Measurements from ENCODE around the gene TICAM2. TPM values are rescaled to one million over a fixed set of nuclear protein-coding genes. Genes with fewer than 3 reads are reported as not detected.
A peak's percentile ranks its signal among the peaks of the same experiment; 100 is the strongest.

The TICAM2 gene
- total RNA-seq, 1 donor from 2014 or later = 1.9 TPM

- Mint-ChIP-seq H3K4me1 (ENCODE audit: unreplicated experiment) (peaks cover 22% of the 10 kb centered on the region), H3K27me3 (ENCODE audit: unreplicated experiment) (peaks cover 5% of the 10 kb centered on the region), H3K4me3 (ENCODE audit: unreplicated experiment) (peak overlapping the region; percentile 45), H3K27ac (ENCODE audit: unreplicated experiment) (peak overlapping the region; percentile 90), H3K9me3 (ENCODE audit: unreplicated experiment) (no peaks in the 10 kb centered on the region), H3K36me3 (ENCODE audit: low read depth, unreplicated experiment) (no peaks in the 10 kb centered on the region)
- no peak for TF ChIP-seq CTCF (IDR thresholded peaks at IDR 0.05; ENCODE audit: unreplicated experiment)
- DNase-seq (ENCODE audit: low spot score) = no peak
Observed at GRCh38 chr5:115557667-115558387, 44.5 kb downstream of the TICAM2 start.

GRCh38 chr5:115556276-115556675 is 46.0 kb downstream of the TICAM2 start:
- Mint-ChIP-seq H3K9me3 (ENCODE audit: unreplicated experiment) (no peaks in the 10 kb centered on the region), H3K27ac (ENCODE audit: unreplicated experiment) (no peak overlapping the region), H3K4me3 (ENCODE audit: unreplicated experiment) (no peak overlapping the region), H3K4me1 (ENCODE audit: unreplicated experiment) (peaks cover 22% of the 10 kb centered on the region), H3K27me3 (ENCODE audit: unreplicated experiment) (peaks cover 7% of the 10 kb centered on the region), H3K36me3 (ENCODE audit: low read depth, unreplicated experiment) (no peaks in the 10 kb centered on the region)
- DNase-seq (ENCODE audit: low spot score) = no peak
- TF ChIP-seq CTCF (IDR thresholded peaks at IDR 0.05; ENCODE audit: unreplicated experiment) = no peak

- Mint-ChIP-seq H3K9me3 (ENCODE audit: unreplicated experiment) (no peaks in the 10 kb centered on the region), H3K27me3 (ENCODE audit: unreplicated experiment) (peaks cover 7% of the 10 kb centered on the region), H3K27ac (ENCODE audit: unreplicated experiment) (no peak overlapping the region), H3K4me1 (ENCODE audit: unreplicated experiment) (peaks cover 22% of the 10 kb centered on the region), H3K4me3 (ENCODE audit: unreplicated experiment) (no peak overlapping the region), H3K36me3 (ENCODE audit: low read depth, unreplicated experiment) (no peaks in the 10 kb centered on the region)
- DNase-seq (ENCODE audit: low spot score) = no peak
- TF ChIP-seq CTCF (IDR thresholded peaks at IDR 0.05; ENCODE audit: unreplicated experiment) = no peak
Observed at GRCh38 chr5:115555084-115555633, 47.1 kb downstream of the TICAM2 start.

- TF ChIP-seq CTCF (IDR thresholded peaks at IDR 0.05; ENCODE audit: unreplicated experiment) = no peak
- Mint-ChIP-seq H3K4me1 (ENCODE audit: unreplicated experiment) (peaks cover 19% of the 10 kb centered on the region), H3K36me3 (ENCODE audit: low read depth, unreplicated experiment) (no peaks in the 10 kb centered on the region), H3K4me3 (ENCODE audit: unreplicated experiment) (no peak overlapping the region), H3K27me3 (ENCODE audit: unreplicated experiment) (peaks cover 5% of the 10 kb centered on the region), H3K27ac (ENCODE audit: unreplicated experiment) (no peak overlapping the region), H3K9me3 (ENCODE audit: unreplicated experiment) (no peaks in the 10 kb centered on the region)
- no peak for DNase-seq (ENCODE audit: low spot score)
Observed at GRCh38 chr5:115553082-115553481, 49.2 kb downstream of the TICAM2 start.

- DNase-seq (ENCODE audit: low spot score) = no peak
- Mint-ChIP-seq H3K27me3 (ENCODE audit: unreplicated experiment) (peaks cover 5% of the 10 kb centered on the region), H3K4me3 (ENCODE audit: unreplicated experiment) (no peak overlapping the region), H3K9me3 (ENCODE audit: unreplicated experiment) (no peaks in the 10 kb centered on the region), H3K36me3 (ENCODE audit: low read depth, unreplicated experiment) (no peaks in the 10 kb centered on the region), H3K27ac (ENCODE audit: unreplicated experiment) (no peak overlapping the region), H3K4me1 (ENCODE audit: unreplicated experiment) (peaks cover 5% of the 10 kb centered on the region)
- no peak for TF ChIP-seq CTCF (IDR thresholded peaks at IDR 0.05; ENCODE audit: unreplicated experiment)
Observed at GRCh38 chr5:115551415-115551814, 50.9 kb downstream of the TICAM2 start.

Data from endothelial cell (in vitro differentiated cells).